Activated CD4-positive, alpha-beta T cell treated with anti-CD3 and anti-CD28 coated beads, Interleukin-2, amount 10 ng/mL, durations not matched to agents 7 days and 5 days (primary cell): Measurements from ENCODE around the gene NLRP1. TPM values are rescaled to one million over a fixed set of nuclear protein-coding genes. Genes with fewer than 3 reads are reported as not detected.
A peak's percentile ranks its signal among the peaks of the same experiment; 100 is the strongest.

Experiments
- CTCF ChIA-PET: fragments of 350-600 bp; sonication (Branson Sonifier 250); formaldehyde crosslinking; loops from one replicate; lab custom pipeline; 2021; ENCODE audit warnings: antibody characterized with exemption; lab: Charles Lee
- POLR2A ChIA-PET: fragments of 350-600 bp; sonication (Branson Sonifier 250); formaldehyde crosslinking; loops from one replicate; lab custom pipeline; 2021; ENCODE audit warnings: antibody characterized with exemption; lab: Charles Lee
- DNase-seq: peaks from one replicate; pipeline ENCODE4 v3.0.0-alpha.2; 2020
- H3K27ac Mint-ChIP-seq: one replicate; pipeline ENCODE4 v1.8.0; 2021; ENCODE audit warnings: mild to moderate bottlenecking, moderate library complexity, mixed read lengths
- H3K27me3 Mint-ChIP-seq: one replicate; pipeline ENCODE4 v1.8.0; 2021; ENCODE audit warnings: mixed read lengths
- H3K36me3 Mint-ChIP-seq: one replicate; pipeline ENCODE4 v1.8.0; 2021; ENCODE audit warnings: low read depth, mixed read lengths
- H3K4me1 Mint-ChIP-seq: one replicate; pipeline ENCODE4 v1.8.0; 2021; ENCODE audit warnings: mixed read lengths
- H3K4me3 Mint-ChIP-seq: one replicate; pipeline ENCODE4 v1.8.0; 2021; ENCODE audit warnings: mild to moderate bottlenecking, moderate library complexity, mixed read lengths
- H3K9me3 Mint-ChIP-seq: one replicate; pipeline ENCODE4 v1.8.0; 2021; ENCODE audit warnings: mixed read lengths
- total RNA-seq, 2 experiments: library from RNA; stranded (reverse); gene quantifications; one replicate each; pipeline ENCODE4 v1.2.3, GENCODE V29; 2021

The NLRP1 gene
- 10 to 100 TPM; 81.3 to 82.5 TPM for total RNA-seq

DNA sequence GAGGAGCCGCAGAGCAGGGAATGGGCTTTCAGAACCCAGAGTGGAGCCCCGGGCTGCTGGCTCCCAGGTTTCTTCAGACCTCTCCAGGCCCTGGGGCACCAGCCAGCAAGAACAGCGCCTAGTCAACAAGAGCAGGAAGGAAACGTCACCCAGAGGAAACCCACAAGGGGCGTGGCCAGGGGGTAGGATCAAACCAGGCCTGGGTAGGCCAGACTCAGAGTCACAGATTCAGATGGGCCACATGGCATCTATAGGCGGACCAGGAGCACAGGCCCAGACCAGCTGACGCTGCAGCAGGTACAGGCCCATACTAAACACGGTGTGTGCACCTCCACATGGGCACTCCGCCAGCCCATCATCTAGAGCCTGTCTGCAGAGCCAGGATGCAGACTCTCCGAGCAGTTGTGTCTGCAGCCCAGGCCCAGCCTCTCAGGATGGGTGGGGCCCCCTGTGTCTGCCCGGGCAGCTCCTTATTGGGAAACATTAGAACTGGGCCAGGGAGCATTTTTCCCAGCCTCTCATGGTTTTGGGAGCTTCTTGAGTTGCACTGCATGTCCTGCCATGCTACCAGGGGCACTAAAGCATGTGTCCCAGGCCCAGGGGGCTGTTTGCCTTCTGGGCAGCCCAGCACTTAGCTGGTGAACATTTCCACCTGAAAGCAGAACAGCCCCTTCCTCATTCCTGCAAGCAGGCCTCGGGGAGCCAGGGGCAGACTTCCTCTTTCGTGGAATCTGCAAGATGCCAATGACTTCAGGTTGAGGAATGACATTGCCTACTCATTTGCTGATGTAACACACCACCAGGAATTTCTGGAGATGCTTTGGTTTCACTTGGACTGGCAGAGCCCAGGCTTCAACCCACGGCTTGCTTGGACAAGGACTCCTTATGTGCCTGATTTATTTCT, at the start of gene NLRP1:
TSS of gene NLRP1 (minus strand) at position 127 of the 904 bp plus-strand sequence. CDS start 552 bp downstream, outside the sequence.
- Mint-ChIP-seq H3K27me3 (peaks cover 8% of the 10 kb centered on the region), H3K27ac (peak within 1 kb of the TSS; percentile 98), H3K36me3 (peaks cover 40% of the 10 kb centered on the region), H3K9me3 (no peaks in the 10 kb centered on the region), H3K4me3 (peak within 1 kb of the TSS; percentile 90), H3K4me1 (peaks cover 65% of the 10 kb centered on the region)
- peak; percentile 98 for DNase-seq
- POLR2A ChIA-PET, result interaction anchor here (1.0 kb wide), 1 partner anchor 83 kb away, joined by 3 read pairs; no protein-coding TSS in a partner anchor
- CTCF ChIA-PET, result interaction anchor here (0.6 to 1.3 kb wide), 2 partner anchors 840 to 881 kb away, joined by 4 to 6 read pairs; partner anchors contain the start of gene PELP1

DNA sequence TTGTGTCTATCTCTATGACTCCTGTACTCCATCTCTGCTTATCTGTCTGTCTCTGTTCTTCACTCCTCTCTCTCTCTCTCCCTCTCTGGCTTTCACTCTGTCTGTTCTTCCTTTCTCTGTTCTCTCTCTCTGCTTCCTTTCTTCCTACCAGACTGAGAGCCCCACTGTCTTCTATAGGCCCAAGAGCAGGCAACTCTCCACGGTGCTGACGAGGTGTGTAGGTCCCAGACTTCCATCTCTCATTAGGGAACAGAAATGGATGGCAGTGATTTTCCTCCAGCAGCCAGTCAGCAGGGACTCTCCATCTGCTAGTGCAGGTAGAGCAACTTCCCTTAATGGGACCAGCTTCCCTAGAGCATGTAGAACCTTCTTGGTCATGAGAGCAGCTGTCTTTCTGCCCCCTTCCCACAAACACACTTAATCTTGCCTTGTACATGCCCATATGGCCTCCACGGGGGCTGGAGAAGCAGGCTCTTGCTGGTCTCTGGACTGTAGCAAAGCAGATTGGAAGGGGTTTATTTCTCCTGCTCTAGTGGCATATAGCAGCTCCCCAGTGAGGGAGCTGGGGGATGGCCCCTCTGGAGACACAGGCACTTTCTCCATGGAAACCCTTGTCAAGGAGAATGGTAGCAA, 47.8 kb upstream of the NLRP1 start:
- H3K4me1 Mint-ChIP-seq, result no peaks in the 10 kb centered on the region
- no peak for DNase-seq
- peaks cover 22% of the 10 kb centered on the region for H3K27me3 Mint-ChIP-seq
- ChIA-PET POLR2A (no interaction called here), CTCF (no interaction called here)
- no peak overlapping the region for H3K27ac Mint-ChIP-seq
- H3K36me3 Mint-ChIP-seq, result no peaks in the 10 kb centered on the region
- no peaks in the 10 kb centered on the region for H3K9me3 Mint-ChIP-seq
- H3K4me3 Mint-ChIP-seq, result no peak overlapping the region

DNA sequence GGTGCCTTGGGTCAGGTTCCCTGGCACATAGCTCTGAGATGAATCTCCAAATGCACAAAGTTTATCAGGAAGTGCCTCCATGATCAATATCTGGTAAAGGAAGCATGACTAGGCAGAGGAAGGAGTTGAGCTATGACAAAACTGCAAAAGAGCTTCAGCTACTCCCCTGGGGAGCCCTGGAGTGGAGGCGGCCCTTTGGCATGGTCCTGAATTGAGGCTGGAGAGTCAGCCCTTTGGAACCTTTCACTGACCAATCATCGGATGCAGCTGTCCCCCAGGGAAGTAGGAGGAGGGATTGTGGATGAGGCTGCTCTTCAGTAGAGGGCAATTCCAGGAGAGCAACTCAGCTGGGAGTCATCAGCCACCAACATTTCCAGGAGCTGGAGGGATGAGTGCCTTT, 46.1 kb upstream of the NLRP1 start:
- ChIA-PET CTCF (interaction anchor here (1.4 kb wide), 1 partner anchor 10 kb away, joined by 3 read pairs; no protein-coding TSS in a partner anchor), POLR2A (no interaction called here)
- H3K27me3 Mint-ChIP-seq, result peaks cover 17% of the 10 kb centered on the region

DNA sequence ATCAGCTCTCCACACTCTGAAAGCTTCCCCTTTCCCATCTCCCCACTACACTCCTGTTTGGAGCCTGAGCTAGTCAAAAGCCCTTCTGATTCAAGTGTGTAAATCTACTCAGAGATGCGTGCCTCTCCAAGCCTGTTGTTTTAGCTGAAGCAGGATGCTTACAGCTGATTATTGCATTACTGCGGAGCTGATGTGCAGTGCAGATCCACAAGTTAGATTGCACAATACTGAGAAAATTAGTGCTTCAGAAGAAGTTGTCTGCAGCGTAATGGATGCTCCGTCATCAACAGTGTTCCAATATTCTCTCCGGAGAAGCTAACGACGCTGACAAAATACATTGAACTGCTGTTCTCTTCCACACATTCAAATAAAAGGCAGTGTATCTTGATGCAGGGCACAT, 44.8 kb upstream of the NLRP1 start:
- ChIA-PET POLR2A (no interaction called here), CTCF (no interaction called here)
- H3K4me1 Mint-ChIP-seq, result no peaks in the 10 kb centered on the region
- H3K27ac Mint-ChIP-seq, result no peak overlapping the region
- DNase-seq, result no peak
- no peaks in the 10 kb centered on the region for H3K36me3 Mint-ChIP-seq
- peaks cover 17% of the 10 kb centered on the region for H3K27me3 Mint-ChIP-seq
- H3K4me3 Mint-ChIP-seq, result no peak overlapping the region
- no peaks in the 10 kb centered on the region for H3K9me3 Mint-ChIP-seq

More for the DNA sequence above, 46.1 kb upstream of the NLRP1 start:
- Mint-ChIP-seq H3K4me3 (no peak overlapping the region), H3K27ac (no peak overlapping the region), H3K4me1 (no peaks in the 10 kb centered on the region), H3K36me3 (no peaks in the 10 kb centered on the region), H3K9me3 (no peaks in the 10 kb centered on the region)
- DNase-seq, result no peak

DNA sequence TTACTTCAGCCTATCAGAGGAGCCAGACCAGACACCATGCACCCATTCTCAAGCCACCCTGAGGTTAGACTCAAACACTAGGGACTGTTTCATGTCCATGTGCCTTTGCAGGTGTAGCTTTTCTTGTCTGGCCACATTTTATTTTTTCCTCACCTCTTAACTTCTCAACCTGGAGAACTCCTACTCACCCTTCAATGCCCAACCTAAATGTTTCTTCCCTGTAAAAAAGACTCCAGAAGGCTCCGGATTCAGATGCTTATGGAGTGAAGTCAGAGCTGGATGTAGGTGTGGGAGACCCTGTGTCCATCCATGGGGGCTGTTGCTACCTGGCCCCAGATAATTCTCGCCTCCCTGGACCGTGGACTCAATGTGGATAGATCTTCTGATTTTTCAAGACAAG, 44.0 kb upstream of the NLRP1 start:
- Mint-ChIP-seq H3K27ac (no peak overlapping the region), H3K4me1 (no peaks in the 10 kb centered on the region), H3K36me3 (no peaks in the 10 kb centered on the region), H3K9me3 (no peaks in the 10 kb centered on the region), H3K4me3 (no peak overlapping the region), H3K27me3 (peaks cover 17% of the 10 kb centered on the region)
- no peak for DNase-seq
- POLR2A ChIA-PET, result no interaction called here
- CTCF ChIA-PET, result no interaction called here

DNA sequence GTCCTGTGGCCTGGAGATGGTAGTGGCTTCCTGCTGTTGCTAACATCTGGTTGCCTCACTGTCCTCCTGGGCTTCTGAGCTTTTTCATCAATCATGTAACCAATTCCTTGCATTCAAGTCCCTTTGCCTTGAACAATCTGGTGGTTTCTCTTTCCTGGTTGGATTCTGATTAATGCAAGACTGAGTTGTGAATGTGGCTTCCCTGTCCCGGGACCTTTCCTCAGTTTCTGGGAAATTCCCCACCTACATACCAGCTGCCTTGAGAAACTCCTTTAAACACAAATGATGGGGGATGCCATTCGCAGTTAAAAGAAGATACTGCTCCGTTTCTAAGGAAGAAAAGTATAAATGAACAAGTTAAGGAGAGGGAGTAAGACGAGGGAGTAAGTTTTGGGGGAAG, 39.9 kb upstream of the NLRP1 start:
- POLR2A ChIA-PET, result no interaction called here
- Mint-ChIP-seq H3K27ac (no peak overlapping the region), H3K4me3 (no peak overlapping the region), H3K36me3 (no peaks in the 10 kb centered on the region), H3K27me3 (peaks cover 4% of the 10 kb centered on the region), H3K4me1 (no peaks in the 10 kb centered on the region), H3K9me3 (no peaks in the 10 kb centered on the region)
- CTCF ChIA-PET, result interaction anchor here (0.7 kb wide), 1 partner anchor 14 kb away, joined by 3 read pairs; no protein-coding TSS in a partner anchor
- DNase-seq, result no peak

DNA sequence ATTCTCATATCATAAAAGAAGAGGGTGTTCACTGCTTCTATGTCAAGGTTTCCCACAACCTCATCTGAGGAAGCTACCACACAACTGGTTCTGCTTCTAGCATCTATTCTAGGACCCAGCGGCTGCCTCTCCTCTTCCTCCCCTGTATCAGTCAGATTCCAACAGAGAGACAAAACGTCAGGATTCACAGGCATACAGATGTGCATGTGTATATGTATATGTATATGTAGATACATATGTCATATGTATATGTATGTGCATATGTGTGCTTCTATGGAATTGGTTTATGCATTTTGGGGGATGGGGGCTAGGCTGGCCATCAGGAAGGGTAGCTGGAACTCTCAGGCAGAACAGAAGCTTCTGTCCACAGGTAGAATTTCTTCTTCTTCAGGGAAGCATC, 37.4 kb upstream of the NLRP1 start:
- DNase-seq, result no peak
- H3K27me3 Mint-ChIP-seq, result peaks cover 8% of the 10 kb centered on the region
- H3K36me3 Mint-ChIP-seq, result no peaks in the 10 kb centered on the region
- ChIA-PET POLR2A (no interaction called here), CTCF (no interaction called here)
- no peak overlapping the region for H3K4me3 Mint-ChIP-seq
- H3K27ac Mint-ChIP-seq, result no peak overlapping the region
- no peaks in the 10 kb centered on the region for H3K4me1 Mint-ChIP-seq
- H3K9me3 Mint-ChIP-seq, result no peaks in the 10 kb centered on the region

DNA sequence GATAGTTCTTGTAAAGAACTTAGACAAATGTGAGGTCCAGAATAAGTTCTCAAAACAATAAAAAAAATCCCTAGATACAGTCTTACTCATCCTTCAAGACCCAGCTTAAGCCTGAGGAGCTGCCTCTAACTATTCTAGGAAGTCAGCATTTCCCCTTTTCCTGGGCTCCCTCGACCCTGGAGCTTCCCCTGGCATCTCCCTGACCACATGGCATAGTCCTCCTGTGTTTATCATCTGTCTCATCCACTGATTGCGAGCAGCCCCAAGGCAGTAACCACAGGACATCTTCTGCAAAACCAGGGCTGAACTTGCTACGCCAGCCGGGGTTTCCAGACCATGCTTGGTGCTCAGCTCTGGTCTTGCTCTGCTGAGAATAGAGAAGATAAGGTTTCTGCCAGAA, 36.7 kb upstream of the NLRP1 start:
- Mint-ChIP-seq H3K4me3 (no peak overlapping the region), H3K9me3 (no peaks in the 10 kb centered on the region), H3K27ac (no peak overlapping the region), H3K36me3 (no peaks in the 10 kb centered on the region), H3K4me1 (no peaks in the 10 kb centered on the region), H3K27me3 (peaks cover 9% of the 10 kb centered on the region)
- ChIA-PET POLR2A (no interaction called here), CTCF (no interaction called here)
- no peak for DNase-seq

DNA sequence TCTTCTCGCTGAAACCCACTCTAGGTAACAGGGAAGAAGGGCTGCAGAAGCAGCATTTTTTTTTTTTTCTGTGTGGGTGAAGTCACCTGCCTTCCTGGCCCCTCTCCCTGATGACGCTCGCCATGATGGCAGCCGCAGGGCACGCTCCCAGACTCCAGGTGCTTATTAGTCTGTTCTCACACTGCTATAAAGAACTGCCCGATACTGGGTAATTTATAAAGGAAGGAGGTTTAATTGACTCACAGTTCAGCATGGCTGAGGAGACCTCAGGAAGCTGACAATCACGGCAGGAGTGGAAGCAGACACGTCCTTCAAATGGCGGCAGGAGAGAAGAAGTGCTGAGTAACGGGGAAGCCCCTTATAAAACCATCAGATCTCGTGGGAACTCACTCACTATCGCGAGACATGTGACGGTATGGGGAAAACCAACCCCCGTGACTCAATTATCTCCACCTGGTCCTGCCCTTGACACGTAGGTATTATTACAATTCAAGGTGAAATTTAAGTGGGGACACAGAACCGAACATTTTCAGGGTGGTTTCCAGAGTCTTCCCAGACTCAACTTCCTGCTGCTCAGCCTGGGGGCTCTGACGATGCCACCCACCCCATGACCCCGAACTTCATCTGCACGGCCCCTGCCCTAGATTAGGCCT, 34.9 kb upstream of the NLRP1 start:
- DNase-seq, result no peak
- Mint-ChIP-seq H3K27ac (no peak overlapping the region), H3K4me3 (no peak overlapping the region), H3K4me1 (no peaks in the 10 kb centered on the region), H3K36me3 (no peaks in the 10 kb centered on the region), H3K9me3 (no peaks in the 10 kb centered on the region), H3K27me3 (peaks cover 9% of the 10 kb centered on the region)
- CTCF ChIA-PET, result no interaction called here
- POLR2A ChIA-PET, result no interaction called here

DNA sequence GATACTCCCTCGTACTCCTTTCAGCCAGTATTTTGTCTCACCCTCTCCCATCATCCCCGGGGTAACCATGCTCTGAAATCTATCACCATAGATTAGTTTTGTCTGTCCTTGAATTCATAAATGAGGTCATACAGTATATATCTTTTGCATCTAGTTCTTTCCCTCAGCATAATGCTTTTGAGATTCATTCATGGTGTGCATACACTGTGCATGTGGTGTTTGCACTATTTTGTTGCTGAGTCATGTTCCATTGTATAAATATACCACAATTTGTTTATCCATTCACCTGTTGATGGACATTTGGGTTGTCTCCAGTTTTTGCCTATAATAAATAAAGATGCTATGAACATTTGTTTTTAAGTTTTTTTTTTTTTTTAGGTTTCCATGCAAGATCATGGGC, 34.2 kb upstream of the NLRP1 start:
- CTCF ChIA-PET, result no interaction called here
- POLR2A ChIA-PET, result no interaction called here
- Mint-ChIP-seq H3K9me3 (no peaks in the 10 kb centered on the region), H3K4me3 (no peak overlapping the region), H3K27me3 (peaks cover 9% of the 10 kb centered on the region), H3K36me3 (no peaks in the 10 kb centered on the region), H3K27ac (no peak overlapping the region), H3K4me1 (no peaks in the 10 kb centered on the region)
- no peak for DNase-seq

DNA sequence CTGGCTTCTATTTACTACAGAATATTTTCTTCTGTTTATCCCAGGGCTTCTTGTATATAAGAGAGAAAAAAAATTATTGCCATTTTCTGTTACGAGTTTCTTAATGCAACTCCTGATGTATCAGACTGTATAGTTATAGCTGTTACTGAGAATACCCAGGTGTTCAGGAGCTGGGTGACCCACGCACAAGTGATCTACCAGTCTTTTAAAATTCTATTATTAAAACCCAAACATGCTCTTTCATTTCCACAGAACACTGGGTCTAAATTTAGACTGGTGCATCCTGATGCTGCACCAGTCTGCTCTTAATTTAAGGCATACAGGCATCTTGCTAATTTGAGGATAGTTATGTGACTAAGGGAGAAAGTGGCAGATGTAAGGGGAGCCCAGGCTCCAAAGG, 31.2 kb upstream of the NLRP1 start:
- ChIA-PET CTCF (no interaction called here), POLR2A (no interaction called here)
- no peaks in the 10 kb centered on the region for H3K4me1 Mint-ChIP-seq
- H3K4me3 Mint-ChIP-seq, result no peak overlapping the region
- no peak for DNase-seq
- H3K36me3 Mint-ChIP-seq, result no peaks in the 10 kb centered on the region
- peaks cover 14% of the 10 kb centered on the region for H3K27me3 Mint-ChIP-seq
- no peaks in the 10 kb centered on the region for H3K9me3 Mint-ChIP-seq
- no peak overlapping the region for H3K27ac Mint-ChIP-seq

DNA sequence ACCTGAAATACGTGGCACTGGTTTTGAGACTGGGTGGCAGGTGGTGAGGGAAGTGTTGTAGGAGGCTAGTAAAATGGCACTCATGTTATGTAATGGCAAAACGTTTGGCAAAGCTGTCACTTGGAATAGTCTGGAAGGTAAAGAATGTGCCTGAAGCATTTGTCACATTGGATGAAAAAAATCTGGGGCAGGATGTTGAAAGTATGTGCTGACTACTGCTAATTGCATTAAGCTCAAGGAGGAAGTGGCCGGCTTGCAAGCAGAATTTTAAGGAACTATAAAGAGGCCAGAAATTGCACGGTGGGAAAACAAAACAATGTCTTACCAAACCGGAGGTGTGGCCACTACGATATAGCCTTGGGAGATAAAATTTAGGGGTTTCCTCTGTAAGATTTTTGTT, 26.6 kb upstream of the NLRP1 start:
- no peaks in the 10 kb centered on the region for H3K36me3 Mint-ChIP-seq
- no peaks in the 10 kb centered on the region for H3K9me3 Mint-ChIP-seq
- H3K4me1 Mint-ChIP-seq, result no peaks in the 10 kb centered on the region
- ChIA-PET CTCF (interaction anchor here (0.6 to 1.3 kb wide), 2 partner anchors 13 to 286 kb away, joined by 3 read pairs; no protein-coding TSS in a partner anchor), POLR2A (no interaction called here)
- H3K4me3 Mint-ChIP-seq, result no peak overlapping the region
- H3K27ac Mint-ChIP-seq, result no peak overlapping the region
- DNase-seq, result no peak
- H3K27me3 Mint-ChIP-seq, result peaks cover 12% of the 10 kb centered on the region
